Suprapubic skin (tissue), 4 donors: ENCODE measurements around the gene VTI1A.

ENCODE experiments used
- EP300 ChIP-seq: sonication (generic); formaldehyde crosslinking; IDR thresholded peaks from one replicate; pipeline ENCODE4 v1.6.1; 2017; ENCODE audit warnings: antibody characterized with exemption
- POLR2AphosphoS5 ChIP-seq, 3 donors: sonication (generic); formaldehyde crosslinking; IDR thresholded peaks; one replicate each; pipeline ENCODE4 v1.6.1; 2017; ENCODE audit warnings: antibody characterized with exemption in 3 of 3
- TF ChIP-seq, protein P1 (sequence below), 2 donors: fragments of 200-600 bp in 1 of 2; fragments of 450-650 bp in 1 of 2; sonication (generic) in 1 of 2; IDR thresholded peaks; one replicate each; pipeline ENCODE4 v1.5.1; 2016 to 2019; ENCODE audit warnings: antibody characterized with exemption in 2 of 2, mild to moderate bottlenecking in 1 of 2, moderate library complexity in 1 of 2

DNA sequence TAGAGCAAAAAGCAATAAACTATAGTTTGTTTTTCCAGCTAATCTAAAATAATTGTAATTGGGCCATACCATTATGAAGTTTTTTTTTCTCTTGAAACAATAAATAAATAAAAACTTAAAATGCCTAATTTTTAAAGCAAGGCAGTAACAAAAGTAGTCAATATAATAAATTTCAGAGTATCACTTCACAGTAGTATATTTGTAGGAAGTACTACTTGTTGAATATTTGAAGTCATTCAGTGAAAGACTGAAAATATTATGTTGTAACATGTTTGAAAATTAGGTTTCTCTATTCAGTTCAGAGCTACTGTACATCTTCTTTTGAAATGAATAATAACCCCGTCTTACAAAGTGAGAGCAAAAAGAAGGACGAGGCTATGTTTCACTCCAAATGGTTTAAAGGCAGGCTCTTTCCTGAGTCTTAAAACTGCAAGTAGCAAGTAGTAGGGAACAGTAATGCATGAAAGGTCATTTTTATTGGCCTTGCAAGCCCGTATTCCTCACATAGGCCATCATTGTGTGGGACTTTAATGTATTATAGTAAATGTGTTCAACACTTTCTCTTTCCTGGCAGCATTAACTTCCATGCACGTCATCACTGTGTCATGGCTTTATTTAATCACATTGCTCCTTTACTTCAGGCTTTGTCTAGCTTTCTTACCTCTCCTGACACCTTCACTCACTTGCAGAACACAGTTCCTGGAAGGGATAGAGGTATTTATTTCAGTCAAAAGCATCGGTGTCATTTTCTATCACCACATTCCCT, 141.4 kb downstream of the VTI1A start:
- TF ChIP-seq, protein P1, sequence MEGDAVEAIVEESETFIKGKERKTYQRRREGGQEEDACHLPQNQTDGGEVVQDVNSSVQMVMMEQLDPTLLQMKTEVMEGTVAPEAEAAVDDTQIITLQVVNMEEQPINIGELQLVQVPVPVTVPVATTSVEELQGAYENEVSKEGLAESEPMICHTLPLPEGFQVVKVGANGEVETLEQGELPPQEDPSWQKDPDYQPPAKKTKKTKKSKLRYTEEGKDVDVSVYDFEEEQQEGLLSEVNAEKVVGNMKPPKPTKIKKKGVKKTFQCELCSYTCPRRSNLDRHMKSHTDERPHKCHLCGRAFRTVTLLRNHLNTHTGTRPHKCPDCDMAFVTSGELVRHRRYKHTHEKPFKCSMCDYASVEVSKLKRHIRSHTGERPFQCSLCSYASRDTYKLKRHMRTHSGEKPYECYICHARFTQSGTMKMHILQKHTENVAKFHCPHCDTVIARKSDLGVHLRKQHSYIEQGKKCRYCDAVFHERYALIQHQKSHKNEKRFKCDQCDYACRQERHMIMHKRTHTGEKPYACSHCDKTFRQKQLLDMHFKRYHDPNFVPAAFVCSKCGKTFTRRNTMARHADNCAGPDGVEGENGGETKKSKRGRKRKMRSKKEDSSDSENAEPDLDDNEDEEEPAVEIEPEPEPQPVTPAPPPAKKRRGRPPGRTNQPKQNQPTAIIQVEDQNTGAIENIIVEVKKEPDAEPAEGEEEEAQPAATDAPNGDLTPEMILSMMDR (IDR thresholded peaks at IDR 0.05) = no peak
- no peak for TF ChIP-seq EP300
- TF ChIP-seq POLR2AphosphoS5 (IDR thresholded peaks at IDR 0.05) = no peak
